ENCODE results near the gene CHRNB1. TPM values are rescaled to one million over a fixed set of nuclear protein-coding genes. Genes with fewer than 3 reads are reported as not detected.

Gene CHRNB1
- total RNA-seq, 1 donor from 2014 or later: 7.5 TPM

GRCh38 chr17:7415784-7416183 lies 29.1 kb upstream of the CHRNB1 start:
- no peak for DNase-seq (ENCODE audit: low read depth, low spot score)

- DNase-seq (ENCODE audit: low read depth, low spot score): no peak
Measured at GRCh38 chr17:7416323-7416722, 28.5 kb upstream of the CHRNB1 start.

GRCh38 chr17:7417056-7417655 lies 27.7 kb upstream of the CHRNB1 start:
- DNase-seq (ENCODE audit: low read depth, low spot score): no peak

GRCh38 chr17:7418472-7419152 lies 26.2 kb upstream of the CHRNB1 start:
- DNase-seq (ENCODE audit: low read depth, low spot score): no peak

GRCh38 chr17:7419819-7420610 lies 24.8 kb upstream of the CHRNB1 start, which contains the start of gene SPEM1:
Gene SPEM1 (plus strand): TSS chr17:7420324. CDS start chr17:7420385, 61 bp downstream.
- DNase-seq (ENCODE audit: low read depth, low spot score): no peak

- DNase-seq (ENCODE audit: low read depth, low spot score): no peak
Measured at GRCh38 chr17:7421186-7421585, 23.7 kb upstream of the CHRNB1 start.

GRCh38 chr17:7423679-7424078 lies 21.2 kb upstream of the CHRNB1 start:
- DNase-seq (ENCODE audit: low read depth, low spot score): no peak

GRCh38 chr17:7425316-7425715 lies 19.5 kb upstream of the CHRNB1 start, which contains the start of gene SPEM2:
Gene SPEM2 (plus strand): TSS chr17:7425616. CDS start chr17:7425689, 73 bp downstream.
- DNase-seq (ENCODE audit: low read depth, low spot score): no peak

- DNase-seq (ENCODE audit: low read depth, low spot score): no peak
Measured at GRCh38 chr17:7425756-7426155, 19.1 kb upstream of the CHRNB1 start.

- DNase-seq (ENCODE audit: low read depth, low spot score): no peak
Measured at GRCh38 chr17:7426203-7426863, 18.5 kb upstream of the CHRNB1 start.

GRCh38 chr17:7426896-7427489 lies 17.9 kb upstream of the CHRNB1 start:
- no peak for DNase-seq (ENCODE audit: low read depth, low spot score)

GRCh38 chr17:7427549-7427948 lies 17.3 kb upstream of the CHRNB1 start:
- no peak for DNase-seq (ENCODE audit: low read depth, low spot score)

GRCh38 chr17:7428557-7428956 lies 16.3 kb upstream of the CHRNB1 start, which contains the start of gene SPEM3:
Gene SPEM3 (plus strand): TSS chr17:7428857. CDS start chr17:7428903, 46 bp downstream.
- DNase-seq (ENCODE audit: low read depth, low spot score): no peak

- no peak for DNase-seq (ENCODE audit: low read depth, low spot score)
Measured at GRCh38 chr17:7429722-7430121, 15.1 kb upstream of the CHRNB1 start.

- no peak for DNase-seq (ENCODE audit: low read depth, low spot score)
Measured at GRCh38 chr17:7431231-7431630, 13.6 kb upstream of the CHRNB1 start.

GRCh38 chr17:7432296-7432695 lies 12.6 kb upstream of the CHRNB1 start:
- no peak for DNase-seq (ENCODE audit: low read depth, low spot score)

- no peak for DNase-seq (ENCODE audit: low read depth, low spot score)
Measured at GRCh38 chr17:7435676-7436555, 8.9 kb upstream of the CHRNB1 start.

- peak; percentile 37 for DNase-seq (ENCODE audit: low read depth, low spot score)
Measured at GRCh38 chr17:7436556-7437368, 8.1 kb upstream of the CHRNB1 start.

GRCh38 chr17:7437369-7437863 lies 7.4 kb upstream of the CHRNB1 start:
- no peak for DNase-seq (ENCODE audit: low read depth, low spot score)
